ENCODE measurements around the gene CCR7.

The CCR7 gene

DNA sequence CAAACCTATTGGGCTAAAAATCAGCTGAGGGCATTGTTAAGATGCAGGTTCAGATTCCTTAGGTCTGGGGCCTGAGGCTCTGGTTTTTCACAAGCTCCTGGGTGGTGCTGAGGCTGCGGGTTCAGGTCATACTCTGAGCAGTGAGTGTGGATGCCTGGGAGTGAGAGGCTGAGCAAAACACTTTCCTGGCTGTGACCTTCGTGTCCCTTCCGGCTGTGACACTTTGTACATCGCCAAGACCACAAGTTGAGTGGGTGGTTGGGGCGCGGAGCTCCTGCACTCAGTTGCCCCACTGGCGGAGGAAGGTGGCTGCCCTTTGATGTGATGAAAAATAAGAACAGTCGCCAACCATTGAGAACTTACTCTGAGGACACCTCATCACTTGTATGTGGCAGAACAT, 24.8 kb downstream of the CCR7 start:
- no peaks in the 10 kb centered on the region for H3K36me3 Mint-ChIP-seq
- no peaks in the 10 kb centered on the region for H3K27me3 Mint-ChIP-seq
- peak overlapping the region; percentile 96 for H3K27ac Mint-ChIP-seq
- H3K4me1 Mint-ChIP-seq (ENCODE audit: low read depth) = peaks cover 87% of the 10 kb centered on the region
- no peaks in the 10 kb centered on the region for H3K9me3 Mint-ChIP-seq (ENCODE audit: low read depth)
- peak overlapping the region; percentile 84 for H3K4me3 Mint-ChIP-seq

DNA sequence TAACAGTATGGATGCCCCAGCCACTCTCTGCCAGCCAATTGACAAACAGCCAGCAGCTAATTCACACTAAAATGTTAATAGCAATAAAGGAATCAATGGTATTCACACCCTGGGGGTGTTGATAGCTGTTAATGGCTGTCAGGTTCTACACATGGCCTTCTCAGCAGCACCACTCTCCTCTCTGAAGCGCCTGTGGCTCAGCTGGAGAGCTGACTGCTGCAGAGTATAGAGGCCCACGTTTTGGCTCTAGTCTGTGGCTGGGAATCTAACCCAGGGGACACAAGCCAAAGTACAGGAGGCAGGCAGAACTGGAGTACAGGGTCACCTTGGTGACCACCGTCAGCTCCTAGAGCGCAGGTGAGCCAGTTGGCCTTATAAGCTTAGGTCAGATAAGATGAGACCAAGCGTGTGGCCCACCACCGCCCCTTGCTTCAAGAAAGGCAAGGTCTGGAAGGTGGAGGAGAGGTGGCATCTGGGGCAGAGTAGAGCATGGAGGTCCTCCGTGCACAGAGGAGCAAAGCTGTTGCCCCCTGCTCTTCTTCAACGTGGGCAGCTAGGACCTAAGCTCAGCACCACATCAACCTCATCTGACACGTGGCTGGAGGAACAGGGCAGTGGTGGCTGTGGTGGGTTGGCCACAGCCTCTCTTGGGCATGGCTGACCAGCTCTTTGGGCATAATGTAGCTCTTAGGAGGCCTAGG, 25.4 kb downstream of the CCR7 start:
- no peaks in the 10 kb centered on the region for H3K36me3 Mint-ChIP-seq
- H3K27me3 Mint-ChIP-seq = no peaks in the 10 kb centered on the region
- peak overlapping the region; percentile 96 for H3K27ac Mint-ChIP-seq
- H3K4me1 Mint-ChIP-seq (ENCODE audit: low read depth) = peaks cover 88% of the 10 kb centered on the region
- peak overlapping the region; percentile 84 for H3K4me3 Mint-ChIP-seq
- no peaks in the 10 kb centered on the region for H3K9me3 Mint-ChIP-seq (ENCODE audit: low read depth)

DNA sequence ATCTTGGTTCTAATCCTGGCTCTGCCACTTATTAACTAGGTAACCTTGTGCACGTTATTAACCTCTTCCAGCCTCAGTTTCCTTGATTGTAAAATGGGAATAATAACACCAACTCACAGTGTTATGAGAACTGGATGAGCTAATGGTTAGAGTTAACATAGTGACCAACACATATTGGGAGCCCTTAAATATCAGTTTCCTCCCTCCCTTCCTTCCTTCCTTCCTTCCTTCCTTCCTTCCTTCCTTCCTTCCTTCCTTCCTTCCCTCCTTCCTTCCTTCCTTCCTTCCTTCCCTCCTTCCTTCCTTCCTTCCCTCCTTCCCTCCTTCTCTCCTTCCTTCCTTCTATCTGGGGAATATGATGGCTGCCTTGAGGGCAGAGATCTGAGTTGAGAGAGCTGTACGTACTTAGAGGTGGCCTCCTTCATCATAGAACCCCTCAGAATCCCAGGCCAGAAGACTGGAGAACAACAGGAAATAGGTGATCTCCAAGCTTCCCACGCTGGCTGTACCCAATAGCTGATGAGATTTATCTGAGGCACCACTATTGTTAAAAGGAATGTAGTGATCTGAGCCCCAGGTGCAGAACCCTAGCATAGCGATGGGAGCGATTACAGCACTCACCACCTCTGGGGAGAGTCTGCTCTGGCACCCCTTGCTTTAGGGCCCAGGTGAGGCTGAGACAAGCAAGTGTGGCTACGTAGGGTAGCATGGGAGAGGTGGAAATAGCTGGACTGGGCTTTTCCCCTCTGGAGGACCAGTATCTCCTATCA, 26.2 kb downstream of the CCR7 start:
- peaks cover 90% of the 10 kb centered on the region for H3K4me1 Mint-ChIP-seq (ENCODE audit: low read depth)
- peak overlapping the region; percentile 3 for H3K4me3 Mint-ChIP-seq
- H3K27me3 Mint-ChIP-seq = no peaks in the 10 kb centered on the region
- H3K36me3 Mint-ChIP-seq = no peaks in the 10 kb centered on the region
- no peaks in the 10 kb centered on the region for H3K9me3 Mint-ChIP-seq (ENCODE audit: low read depth)
- H3K27ac Mint-ChIP-seq = peak overlapping the region; percentile 96

DNA sequence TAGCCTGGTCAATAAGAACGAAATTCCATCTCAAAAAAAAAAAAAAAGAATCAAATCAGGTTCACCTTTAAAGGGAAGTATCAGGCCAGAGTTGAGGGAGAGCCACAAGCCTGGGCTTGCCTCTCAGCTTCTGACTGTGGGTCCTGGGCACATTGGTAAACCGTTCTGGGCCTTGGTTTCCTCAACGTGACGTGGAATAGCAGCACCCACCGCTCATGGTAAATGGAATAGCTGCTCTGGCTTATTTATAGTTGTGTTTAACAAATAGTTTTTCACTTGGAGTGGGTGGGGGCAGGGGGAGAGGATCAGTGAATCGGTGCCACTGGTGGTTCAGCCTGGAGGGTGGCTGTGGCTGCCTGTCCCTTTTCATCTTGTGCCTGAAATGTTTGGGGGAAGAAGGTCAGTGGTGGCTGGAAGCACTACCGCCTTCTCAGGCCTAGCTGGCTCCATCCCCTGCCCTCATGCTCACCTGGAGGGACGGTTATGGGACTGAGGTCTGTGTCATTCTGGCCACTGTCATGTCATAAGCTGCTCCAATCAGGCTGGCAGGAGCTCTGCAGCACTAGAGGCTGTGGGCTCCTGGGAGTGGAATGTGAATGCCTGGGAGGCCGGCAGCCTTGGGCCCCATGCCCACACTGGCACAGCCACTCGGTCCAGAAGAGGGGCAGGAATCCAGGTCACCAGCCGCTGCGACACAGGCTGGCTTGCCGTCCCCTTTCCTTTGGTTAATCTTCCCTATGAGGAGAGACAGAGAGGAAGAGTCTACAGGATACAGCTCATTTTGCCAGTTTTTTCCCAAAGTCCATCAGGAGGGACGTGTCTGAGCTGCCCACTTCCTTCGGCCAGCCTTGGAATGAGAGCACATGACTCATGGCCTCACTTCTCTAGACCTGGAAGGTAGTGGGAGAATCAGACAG, 27.0 kb downstream of the CCR7 start:
- Mint-ChIP-seq H3K4me1 (ENCODE audit: low read depth) (peaks cover 91% of the 10 kb centered on the region), H3K27ac (peak overlapping the region; percentile 79), H3K9me3 (ENCODE audit: low read depth) (no peaks in the 10 kb centered on the region), H3K27me3 (no peaks in the 10 kb centered on the region), H3K4me3 (no peak overlapping the region), H3K36me3 (no peaks in the 10 kb centered on the region)

DNA sequence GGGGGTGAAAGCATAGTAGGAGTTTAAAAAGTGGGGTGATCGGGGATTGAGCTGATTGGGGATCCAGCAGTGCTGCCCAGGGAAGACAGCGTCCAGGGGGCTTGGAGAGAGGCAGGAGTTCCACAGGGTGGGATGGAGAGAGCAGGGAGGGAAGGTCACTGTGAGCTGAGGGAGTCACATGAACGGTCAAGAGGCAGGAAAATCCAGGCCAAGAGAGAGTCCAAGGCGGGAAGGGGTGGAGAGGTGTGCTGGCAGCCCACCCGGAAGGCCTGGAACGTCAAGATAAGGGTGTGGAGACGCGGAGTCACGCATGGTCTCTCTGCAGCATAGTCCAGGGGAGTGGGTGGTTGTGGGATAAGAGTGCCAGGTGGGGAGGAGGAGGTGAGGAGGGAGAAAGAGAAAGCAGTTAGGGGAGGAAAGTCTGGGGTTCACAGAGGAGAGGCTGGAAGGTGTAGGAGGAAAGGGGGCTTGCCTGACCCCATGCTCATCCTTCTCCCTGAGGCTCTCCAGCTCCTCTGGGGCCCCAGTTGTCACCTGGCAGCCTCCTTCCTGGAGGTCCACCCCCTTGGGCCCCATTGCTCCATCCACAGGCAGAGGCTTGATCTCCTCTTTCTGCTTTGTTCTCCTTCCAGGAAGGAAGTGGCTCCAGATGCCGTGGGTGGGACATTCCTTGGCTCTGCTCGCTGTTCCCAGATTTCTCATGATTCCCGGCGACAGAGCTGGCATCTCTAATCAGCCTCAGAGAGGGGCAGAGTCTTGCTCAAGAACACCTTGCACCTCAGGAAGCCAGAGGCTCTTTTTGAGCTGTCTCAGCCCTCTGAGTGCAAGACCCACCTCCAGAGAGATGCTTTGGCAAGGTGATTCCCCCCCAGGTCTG, 28.7 kb downstream of the CCR7 start:
- H3K27ac Mint-ChIP-seq = peak overlapping the region; percentile 79
- peak overlapping the region; percentile 46 for H3K4me3 Mint-ChIP-seq
- no peaks in the 10 kb centered on the region for H3K36me3 Mint-ChIP-seq
- peaks cover 91% of the 10 kb centered on the region for H3K4me1 Mint-ChIP-seq (ENCODE audit: low read depth)
- H3K27me3 Mint-ChIP-seq = no peaks in the 10 kb centered on the region
- H3K9me3 Mint-ChIP-seq (ENCODE audit: low read depth) = no peaks in the 10 kb centered on the region

DNA sequence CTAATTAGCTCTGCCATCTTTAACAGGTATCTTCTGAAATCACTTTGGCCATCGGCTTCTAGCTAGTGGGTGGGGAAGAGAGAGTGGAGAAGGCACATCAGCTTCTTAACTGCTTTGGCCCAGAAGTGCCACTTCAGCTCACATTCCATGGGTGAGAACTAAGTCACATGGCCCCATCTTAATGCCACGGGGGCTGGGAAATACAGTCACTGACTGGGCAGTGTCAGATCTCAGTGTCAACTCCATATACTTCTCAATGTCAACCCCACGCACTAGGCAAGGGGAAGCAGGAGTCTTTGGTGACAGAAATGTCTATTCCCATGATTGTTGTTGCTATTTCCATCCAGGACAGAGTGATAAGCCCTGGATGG, 29.4 kb downstream of the CCR7 start:
- Mint-ChIP-seq H3K4me1 (ENCODE audit: low read depth) (peaks cover 91% of the 10 kb centered on the region), H3K4me3 (no peak overlapping the region), H3K27ac (peak overlapping the region; percentile 79), H3K36me3 (no peaks in the 10 kb centered on the region), H3K9me3 (ENCODE audit: low read depth) (no peaks in the 10 kb centered on the region), H3K27me3 (no peaks in the 10 kb centered on the region)

DNA sequence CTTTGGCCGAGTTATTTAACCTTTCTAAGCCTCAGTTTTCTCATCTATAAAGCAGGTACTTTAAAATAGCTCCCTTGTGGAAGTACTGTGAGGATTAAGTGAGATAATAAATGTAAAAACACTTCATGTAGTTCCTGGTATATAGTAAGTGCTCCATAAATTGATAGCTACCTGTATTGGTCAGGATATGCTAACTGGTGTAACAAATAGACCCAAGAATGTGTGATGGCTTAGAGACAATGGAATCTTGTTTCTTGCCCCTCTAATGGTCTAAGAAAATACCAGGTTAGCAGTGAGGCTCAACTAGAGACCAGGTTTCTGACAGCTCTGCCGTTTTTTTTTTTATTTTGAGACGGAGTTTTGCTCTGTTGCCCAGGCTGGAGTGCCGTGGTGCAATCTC, 29.8 kb downstream of the CCR7 start:
- Mint-ChIP-seq H3K27me3 (no peaks in the 10 kb centered on the region), H3K27ac (peak overlapping the region; percentile 66), H3K36me3 (no peaks in the 10 kb centered on the region), H3K9me3 (ENCODE audit: low read depth) (no peaks in the 10 kb centered on the region), H3K4me1 (ENCODE audit: low read depth) (peaks cover 91% of the 10 kb centered on the region), H3K4me3 (no peak overlapping the region)

DNA sequence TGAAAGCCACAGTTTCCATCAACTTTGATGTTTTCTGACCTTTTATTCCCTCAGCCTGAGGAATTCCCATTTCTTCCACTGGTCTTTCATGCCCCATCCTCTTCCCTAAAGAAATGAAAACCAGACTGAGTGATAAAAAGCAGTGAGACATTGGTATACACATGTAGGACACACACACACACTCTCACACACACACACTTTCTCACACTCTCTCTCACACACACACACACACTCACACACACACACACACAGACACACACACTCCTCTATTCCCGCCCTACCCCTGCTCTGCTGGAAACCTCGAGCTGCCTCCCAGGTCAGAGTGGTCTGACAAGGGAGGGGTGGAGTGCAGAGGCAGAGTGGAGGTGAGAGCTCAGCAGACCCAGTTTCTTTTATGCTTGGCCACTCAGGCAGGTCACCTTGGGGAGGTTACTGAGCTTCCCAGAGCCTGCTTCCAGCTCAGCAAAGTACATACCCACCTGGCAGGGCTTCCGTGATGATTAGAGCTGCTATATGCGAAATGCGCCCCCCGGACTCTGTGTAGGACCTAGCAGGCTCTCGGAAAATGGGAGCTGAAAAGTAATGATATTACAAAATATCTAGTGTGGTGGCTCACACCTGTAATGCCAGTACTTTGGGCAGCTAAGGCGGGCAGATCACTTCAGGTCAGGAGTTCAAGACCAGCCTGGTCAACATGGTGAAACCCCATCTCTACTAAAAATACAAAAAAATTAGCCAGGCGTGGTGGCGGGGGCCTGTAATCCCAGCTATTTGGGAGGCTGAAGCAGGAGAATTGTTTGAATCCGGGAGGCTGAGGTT, 30.7 kb downstream of the CCR7 start:
- Mint-ChIP-seq H3K4me3 (peak overlapping the region; percentile 38), H3K27ac (peak overlapping the region; percentile 94), H3K4me1 (ENCODE audit: low read depth) (peaks cover 87% of the 10 kb centered on the region), H3K36me3 (no peaks in the 10 kb centered on the region), H3K9me3 (ENCODE audit: low read depth) (no peaks in the 10 kb centered on the region), H3K27me3 (no peaks in the 10 kb centered on the region)

DNA sequence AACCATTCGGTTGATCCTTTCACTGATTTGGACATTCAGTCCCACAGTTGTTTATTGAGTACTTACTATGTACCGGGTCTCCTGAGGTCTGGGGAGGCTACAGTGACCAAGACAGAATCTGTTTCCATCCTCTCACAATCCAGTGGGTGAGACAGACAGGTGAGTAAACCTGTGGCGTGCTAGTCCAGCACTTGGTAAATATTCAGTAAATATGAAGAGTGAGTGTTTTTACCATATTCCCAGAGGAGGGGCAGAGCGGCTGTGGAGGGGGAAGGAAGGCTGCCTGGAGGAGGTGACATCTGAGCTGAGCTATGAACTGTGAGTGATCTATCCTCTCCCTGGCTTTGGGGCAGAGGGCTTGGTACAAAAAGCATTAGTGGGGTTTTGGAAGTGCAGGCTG, 31.4 kb downstream of the CCR7 start:
- Mint-ChIP-seq H3K9me3 (ENCODE audit: low read depth) (no peaks in the 10 kb centered on the region), H3K4me3 (peak overlapping the region; percentile 71), H3K27ac (peak overlapping the region; percentile 94)

DNA sequence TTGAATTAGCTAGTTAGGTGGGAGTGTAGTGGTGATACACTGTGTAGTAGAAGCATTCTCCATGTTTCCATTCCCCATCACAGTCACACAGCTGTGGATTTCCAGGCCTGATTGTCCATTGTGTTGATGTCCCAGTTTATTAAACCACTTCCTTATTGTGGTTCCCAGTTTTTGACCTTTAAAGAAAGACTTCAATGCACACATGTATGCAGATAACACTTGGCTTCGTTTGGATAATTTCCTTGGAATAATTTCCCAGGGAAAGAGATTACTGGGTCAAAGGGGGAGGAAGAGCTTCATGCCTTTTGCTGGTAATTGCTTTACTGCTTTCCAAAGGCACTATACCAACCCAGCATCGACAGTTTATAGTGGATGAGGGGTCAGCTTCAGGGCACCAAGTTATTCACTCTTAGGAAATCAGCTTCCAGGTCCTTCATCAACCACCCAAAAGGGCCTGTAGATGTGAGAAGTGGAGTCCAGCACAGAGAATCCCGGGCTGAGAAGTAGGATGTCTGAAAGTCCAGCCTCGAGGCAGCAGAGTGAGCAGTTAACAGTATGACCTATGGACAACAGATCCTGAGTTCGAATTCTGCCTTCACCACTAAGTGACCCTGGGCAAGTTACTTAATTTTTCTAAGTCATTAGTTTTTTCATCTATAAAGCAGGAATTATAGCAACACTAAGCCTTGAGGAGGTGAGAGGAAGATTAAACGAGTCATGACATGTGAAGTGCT, 32.6 kb downstream of the CCR7 start:
- H3K27me3 Mint-ChIP-seq = no peaks in the 10 kb centered on the region

More for the DNA sequence above, 31.4 kb downstream of the CCR7 start:
- no peaks in the 10 kb centered on the region for H3K36me3 Mint-ChIP-seq
- no peaks in the 10 kb centered on the region for H3K27me3 Mint-ChIP-seq
- H3K4me1 Mint-ChIP-seq (ENCODE audit: low read depth) = peaks cover 87% of the 10 kb centered on the region

DNA sequence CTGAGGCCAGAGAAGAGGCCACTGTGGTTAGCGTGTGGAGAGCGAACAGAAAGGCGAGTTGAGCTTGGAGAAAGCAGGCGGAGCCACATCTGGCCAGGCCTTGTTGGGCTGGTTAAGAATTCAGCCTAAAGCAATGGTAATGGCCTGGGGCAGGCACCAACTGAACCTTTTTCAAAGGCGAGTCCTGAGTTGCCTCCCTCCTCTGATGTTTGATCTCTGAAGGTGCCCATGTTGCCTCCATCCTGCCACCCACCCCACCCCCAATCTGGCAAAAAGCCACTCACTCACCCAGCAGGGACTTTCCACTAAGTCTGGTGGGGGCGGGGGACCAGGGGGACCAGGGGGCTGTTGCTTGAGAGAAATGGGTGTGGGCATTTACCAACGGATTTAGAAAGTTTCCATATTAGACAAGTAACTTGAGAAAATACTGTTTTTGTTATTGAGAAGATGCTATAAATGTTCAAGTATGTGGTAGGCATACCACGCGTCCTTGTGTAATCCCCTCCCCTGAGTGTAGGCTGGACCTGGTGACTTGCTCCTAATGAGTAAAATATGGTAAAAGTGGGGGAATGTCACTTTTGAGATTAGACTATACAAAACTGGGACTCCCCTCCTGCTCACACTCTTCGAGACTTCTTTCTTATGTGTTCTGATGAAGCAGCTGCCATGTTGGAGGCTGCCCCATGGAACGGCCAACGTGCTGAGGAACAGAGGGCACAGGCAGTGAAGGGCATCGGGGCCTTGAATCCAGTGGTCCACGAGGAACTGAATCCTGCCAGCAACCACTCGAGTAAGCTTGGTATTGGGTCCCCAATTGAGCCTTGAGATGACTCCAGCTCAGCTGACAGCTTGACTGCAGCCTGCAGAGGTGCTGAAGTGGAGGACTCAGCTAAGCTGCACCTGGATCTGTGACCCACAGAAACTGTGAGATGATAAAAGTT, 34.0 kb downstream of the CCR7 start:
- peak overlapping the region; percentile 94 for H3K27ac Mint-ChIP-seq
- H3K4me3 Mint-ChIP-seq = peak overlapping the region; percentile 69
- no peaks in the 10 kb centered on the region for H3K27me3 Mint-ChIP-seq
- peaks cover 71% of the 10 kb centered on the region for H3K4me1 Mint-ChIP-seq (ENCODE audit: low read depth)
- no peaks in the 10 kb centered on the region for H3K36me3 Mint-ChIP-seq
- no peaks in the 10 kb centered on the region for H3K9me3 Mint-ChIP-seq (ENCODE audit: low read depth)

More for the DNA sequence above, 32.6 kb downstream of the CCR7 start:
- Mint-ChIP-seq H3K4me3 (peak overlapping the region; percentile 71), H3K4me1 (ENCODE audit: low read depth) (peaks cover 81% of the 10 kb centered on the region), H3K9me3 (ENCODE audit: low read depth) (no peaks in the 10 kb centered on the region), H3K27ac (peak overlapping the region; percentile 94), H3K36me3 (no peaks in the 10 kb centered on the region)

DNA sequence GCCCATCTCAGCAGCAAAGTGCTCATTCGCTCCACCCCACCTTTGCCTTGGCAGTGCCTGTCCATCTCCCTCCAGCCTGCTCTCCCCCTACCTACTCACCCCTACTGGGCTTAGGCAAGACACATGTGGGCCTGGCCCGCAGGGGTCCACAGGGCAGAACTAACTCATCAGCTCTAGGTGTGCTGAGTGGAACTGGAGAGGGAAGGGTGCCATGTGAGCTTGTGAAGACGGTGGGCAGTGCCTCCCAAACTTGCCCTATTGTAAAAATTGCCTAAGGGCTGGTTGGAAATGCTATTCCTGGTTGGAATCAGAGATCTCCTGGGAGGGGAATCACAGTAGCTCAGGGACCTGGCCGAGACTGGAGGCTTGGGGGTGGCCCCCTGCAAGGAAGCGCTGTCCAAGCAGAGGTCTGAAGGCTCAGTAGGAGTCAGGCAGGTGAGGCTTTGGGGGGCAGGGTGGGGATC, 34.7 kb downstream of the CCR7 start:
- no peaks in the 10 kb centered on the region for H3K36me3 Mint-ChIP-seq
- peaks cover 64% of the 10 kb centered on the region for H3K4me1 Mint-ChIP-seq (ENCODE audit: low read depth)
- no peaks in the 10 kb centered on the region for H3K9me3 Mint-ChIP-seq (ENCODE audit: low read depth)
- peak overlapping the region; percentile 44 for H3K4me3 Mint-ChIP-seq
- H3K27ac Mint-ChIP-seq = peak overlapping the region; percentile 94
- no peaks in the 10 kb centered on the region for H3K27me3 Mint-ChIP-seq
